Measurements from ENCODE around the gene TRUB2. TPM values are rescaled to one million over a fixed set of nuclear protein-coding genes. Genes with fewer than 3 reads are reported as not detected.
"Not testable (repeated sequence)": the region's sequence is repeated elsewhere in the genome, so short reads cannot be mapped to it uniquely, and the experiment has no call there.

TRUB2 gene
- total and polyA plus RNA-seq, 2 donors: 13.7 to 14.8 TPM

- not testable (repeated sequence) for H3K4me1 ChIP-seq (ENCODE audit: insufficient read depth); DNase-seq (ENCODE audit: extremely low spot score); H3K27ac ChIP-seq (ENCODE audit: low read depth); H3K4me3 ChIP-seq (ENCODE audit: low read depth, low read length); H3K36me3 ChIP-seq (ENCODE audit: insufficient read depth)
- WGBS: 66% methylated on average over 22 of the region's 22 CpGs
These were observed 42.9 kb downstream of the TRUB2 start for GRCh38 chr9:128279088-128280073.

DNA sequence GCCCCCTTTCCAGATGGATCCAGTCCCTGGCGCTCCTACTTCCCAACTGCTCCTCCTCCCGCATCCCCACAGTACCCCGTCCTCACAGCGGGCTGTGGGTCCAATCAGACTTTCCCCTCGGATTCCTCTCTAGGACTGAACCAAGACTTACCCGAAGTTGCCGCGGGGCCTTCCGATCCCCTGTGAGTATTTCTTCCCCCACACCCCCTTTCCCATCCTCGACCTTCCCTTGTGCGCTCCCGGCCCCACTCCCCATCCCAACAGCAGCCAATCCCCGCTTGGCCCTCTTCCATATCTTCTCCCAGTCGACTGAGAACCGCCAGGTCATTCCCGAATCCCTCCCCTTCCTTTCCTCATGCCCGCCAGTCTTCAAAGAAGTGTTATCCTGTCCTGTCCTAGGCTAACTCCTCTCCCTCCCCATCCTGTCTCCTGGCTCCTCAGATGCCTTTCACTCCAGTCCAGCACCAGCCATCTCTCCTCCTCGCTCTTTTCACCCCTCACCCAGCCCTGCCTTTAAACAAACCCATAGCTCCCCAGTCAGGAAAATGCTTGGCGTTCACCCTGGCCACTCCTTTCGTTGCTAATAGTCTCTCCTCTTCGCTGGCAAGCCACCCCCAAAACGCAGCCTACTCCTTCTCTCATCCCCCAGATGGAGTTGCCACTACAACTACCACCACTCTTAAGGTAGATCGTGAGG is 45.5 kb downstream of the TRUB2 start:
- Histone ChIP-seq H3K27ac (ENCODE audit: low read depth) (peak overlapping the region; percentile 76), H3K36me3 (ENCODE audit: insufficient read depth) (no peaks in the 10 kb centered on the region), H3K4me3 (ENCODE audit: low read depth, low read length) (peak overlapping the region; percentile 45), H3K4me1 (ENCODE audit: insufficient read depth) (no peaks in the 10 kb centered on the region)
- 5% methylated on average over 23 of the region's 23 CpGs for WGBS
- DNase-seq (ENCODE audit: extremely low spot score): no peak

GRCh38 chr9:128276008-128276573 is 46.2 kb downstream of the TRUB2 start, which contains the start of gene SWI5:
SWI5 (plus strand) TSS chr9:128276276.
- Histone ChIP-seq H3K4me1 (ENCODE audit: insufficient read depth) (no peaks in the 10 kb centered on the region), H3K36me3 (ENCODE audit: insufficient read depth) (no peaks in the 10 kb centered on the region), H3K27ac (ENCODE audit: low read depth) (peak within 1 kb of the TSS; percentile 85)

GRCh38 chr9:128275198-128276007 is 46.8 kb downstream of the TRUB2 start, which contains the start of gene GOLGA2:
GOLGA2 (minus strand) TSS chr9:128276007; CDS start chr9:128275976, 31 bp downstream.
- WGBS: under 1% methylated on average over 57 of the region's 57 CpGs
- Histone ChIP-seq H3K4me3 (ENCODE audit: low read depth, low read length) (peak within 1 kb of the TSS; percentile 91), H3K36me3 (ENCODE audit: insufficient read depth) (no peaks in the 10 kb centered on the region), H3K4me1 (ENCODE audit: insufficient read depth) (no peaks in the 10 kb centered on the region), H3K27ac (ENCODE audit: low read depth) (peak within 1 kb of the TSS; percentile 85)
- DNase-seq (ENCODE audit: extremely low spot score): no peak

More at GRCh38 chr9:128276008-128276573, 46.2 kb downstream of the TRUB2 start, which contains the start of gene SWI5:
- H3K4me3 ChIP-seq (ENCODE audit: low read depth, low read length): peak within 1 kb of the TSS; percentile 91
- peak; percentile 100 for DNase-seq (ENCODE audit: extremely low spot score)
- under 1% methylated on average over 38 of the region's 38 CpGs for WGBS

DNA sequence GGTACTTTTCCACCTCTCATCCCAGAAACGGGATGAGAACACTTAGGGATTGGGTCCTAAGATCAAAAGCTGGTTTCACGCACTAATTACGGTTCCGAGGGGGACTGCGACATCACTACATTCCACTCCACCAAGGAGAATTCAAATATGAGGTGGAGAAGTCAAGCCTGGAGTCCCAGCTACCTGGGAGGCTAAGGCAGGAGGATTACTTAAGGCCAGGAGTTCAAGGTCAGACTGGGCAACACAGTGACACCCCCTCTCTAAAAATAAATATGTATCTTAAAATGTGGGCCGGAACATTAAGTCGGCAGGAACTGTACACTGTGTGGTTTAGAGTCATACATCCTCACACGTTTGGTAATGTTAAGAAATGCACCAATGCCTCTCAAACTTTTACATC is 48.0 kb downstream of the TRUB2 start:
- WGBS: 70% methylated on average over 8 of the region's 8 CpGs
- H3K27ac ChIP-seq (ENCODE audit: low read depth): no peak overlapping the region
- H3K36me3 ChIP-seq (ENCODE audit: insufficient read depth): no peaks in the 10 kb centered on the region
- DNase-seq (ENCODE audit: extremely low spot score): no peak
- H3K4me3 ChIP-seq (ENCODE audit: low read depth, low read length): no peak overlapping the region
- no peaks in the 10 kb centered on the region for H3K4me1 ChIP-seq (ENCODE audit: insufficient read depth)

- no peak overlapping the region for H3K4me3 ChIP-seq (ENCODE audit: low read depth, low read length)
- no peaks in the 10 kb centered on the region for H3K36me3 ChIP-seq (ENCODE audit: insufficient read depth)
- H3K27ac ChIP-seq (ENCODE audit: low read depth): no peak overlapping the region
- no peak for DNase-seq (ENCODE audit: extremely low spot score)
- 62% methylated on average over 5 of the region's 5 CpGs for WGBS
- no peaks in the 10 kb centered on the region for H3K4me1 ChIP-seq (ENCODE audit: insufficient read depth)
These were observed 50.7 kb downstream of the TRUB2 start for GRCh38 chr9:128271512-128271911.

- Histone ChIP-seq H3K36me3 (ENCODE audit: insufficient read depth) (no peaks in the 10 kb centered on the region), H3K27ac (ENCODE audit: low read depth) (no peak overlapping the region), H3K4me3 (ENCODE audit: low read depth, low read length) (no peak overlapping the region), H3K4me1 (ENCODE audit: insufficient read depth) (no peaks in the 10 kb centered on the region)
- 86% methylated on average over 3 of the region's 3 CpGs for WGBS
- no peak for DNase-seq (ENCODE audit: extremely low spot score)
These were observed 51.1 kb downstream of the TRUB2 start for GRCh38 chr9:128271112-128271511.

DNA sequence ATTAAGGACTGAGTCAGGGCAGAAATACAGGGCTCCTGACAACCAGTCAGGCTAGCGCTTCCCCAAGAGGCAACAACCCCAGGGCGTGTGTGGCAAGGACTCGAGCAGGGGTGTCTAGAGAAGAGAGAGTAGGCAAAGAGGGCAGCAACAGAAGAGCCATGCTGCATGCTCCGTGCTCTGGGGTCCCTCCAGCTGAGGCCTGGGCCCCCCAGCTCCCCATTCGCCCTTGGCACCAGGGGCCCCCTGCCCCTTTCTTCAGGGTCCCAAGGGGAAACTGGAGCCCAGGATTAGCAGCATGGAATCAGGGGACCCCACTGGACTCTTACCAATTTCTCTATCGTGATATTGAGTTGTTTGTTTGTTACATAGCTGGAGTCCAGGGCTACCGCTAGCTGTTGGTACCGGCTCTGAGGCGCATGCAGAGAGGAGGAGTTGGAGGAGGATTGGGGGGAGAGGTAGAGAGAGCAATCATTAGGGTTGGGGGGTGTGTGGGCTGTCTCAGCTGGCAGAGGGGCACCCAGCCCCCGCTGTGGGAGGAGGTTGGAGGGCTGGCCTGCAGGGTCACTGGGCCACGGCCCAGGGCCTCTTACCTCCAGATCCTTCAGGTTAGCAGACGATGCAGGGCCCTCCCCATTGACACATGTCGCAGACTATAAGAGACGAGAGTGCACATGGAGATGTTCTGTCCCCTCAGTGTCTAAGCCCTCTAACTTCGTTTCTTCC is 55.2 kb downstream of the TRUB2 start:
- H3K4me3 ChIP-seq (ENCODE audit: low read depth, low read length): no peak overlapping the region
- H3K36me3 ChIP-seq (ENCODE audit: insufficient read depth): no peaks in the 10 kb centered on the region
- H3K27ac ChIP-seq (ENCODE audit: low read depth): no peak overlapping the region
- DNase-seq (ENCODE audit: extremely low spot score): no peak
- 89% methylated on average over 15 of the region's 15 CpGs for WGBS
- H3K4me1 ChIP-seq (ENCODE audit: insufficient read depth): no peaks in the 10 kb centered on the region

- Histone ChIP-seq H3K36me3 (ENCODE audit: insufficient read depth) (no peaks in the 10 kb centered on the region), H3K4me3 (ENCODE audit: low read depth, low read length) (no peak overlapping the region), H3K4me1 (ENCODE audit: insufficient read depth) (no peaks in the 10 kb centered on the region), H3K27ac (ENCODE audit: low read depth) (no peak overlapping the region)
- 87% methylated on average over 10 of the region's 10 CpGs for WGBS
- DNase-seq (ENCODE audit: extremely low spot score): no peak
These were observed 56.8 kb downstream of the TRUB2 start for GRCh38 chr9:128265348-128265847.

GRCh38 chr9:128262687-128263086 is 59.6 kb downstream of the TRUB2 start:
- Histone ChIP-seq H3K27ac (ENCODE audit: low read depth) (no peak overlapping the region), H3K4me3 (ENCODE audit: low read depth, low read length) (no peak overlapping the region), H3K36me3 (ENCODE audit: insufficient read depth) (no peaks in the 10 kb centered on the region), H3K4me1 (ENCODE audit: insufficient read depth) (no peaks in the 10 kb centered on the region)
- WGBS: 69% methylated on average over 4 of the region's 4 CpGs
- no peak for DNase-seq (ENCODE audit: extremely low spot score)

DNA sequence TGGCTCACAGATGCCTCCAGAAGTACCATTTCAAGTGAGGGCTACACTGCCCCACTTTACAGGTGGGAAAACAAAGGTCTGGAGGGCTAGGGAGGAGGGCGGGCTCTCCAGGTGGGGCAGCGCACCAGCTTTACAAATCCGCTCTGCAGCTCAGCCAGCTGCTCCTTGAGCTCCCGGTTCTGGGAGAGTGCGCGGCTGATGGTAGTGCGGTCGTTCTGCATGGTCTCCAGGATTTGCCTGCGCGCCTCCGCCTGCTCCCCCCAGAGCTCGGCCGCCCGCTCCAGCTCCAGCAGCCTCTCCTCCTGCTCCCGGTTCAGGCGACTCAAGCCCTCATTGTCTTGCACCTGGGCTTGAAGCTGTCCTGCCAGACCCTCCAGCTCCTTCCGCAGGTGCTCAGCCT is 61.9 kb downstream of the TRUB2 start:
- Histone ChIP-seq H3K4me1 (ENCODE audit: insufficient read depth) (no peaks in the 10 kb centered on the region), H3K4me3 (ENCODE audit: low read depth, low read length) (no peak overlapping the region), H3K36me3 (ENCODE audit: insufficient read depth) (peaks cover 5% of the 10 kb centered on the region), H3K27ac (ENCODE audit: low read depth) (no peak overlapping the region)
- DNase-seq (ENCODE audit: extremely low spot score): no peak
- WGBS: 95% methylated on average over 17 of the region's 17 CpGs

DNA sequence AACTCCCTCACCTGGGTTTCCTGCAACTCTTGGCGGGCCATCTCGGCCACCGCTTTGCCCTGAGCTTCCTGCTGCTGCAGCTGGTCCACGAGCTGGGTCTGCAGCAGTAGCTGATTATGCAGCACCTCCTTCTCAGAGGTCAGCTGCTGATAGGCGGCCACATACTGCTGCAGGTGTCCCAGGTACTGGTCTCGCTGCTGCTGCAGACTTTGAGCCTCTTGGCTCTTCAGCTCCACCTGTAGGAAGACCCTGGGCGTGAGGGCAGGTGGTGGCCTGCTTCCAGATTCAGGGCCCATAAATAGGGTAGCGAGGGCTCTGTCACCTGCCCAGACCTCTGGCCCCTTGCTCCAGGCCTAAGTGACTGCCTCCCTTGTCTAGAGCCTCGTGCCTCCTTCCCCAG is 63.1 kb downstream of the TRUB2 start:
- no peaks in the 10 kb centered on the region for H3K4me1 ChIP-seq (ENCODE audit: insufficient read depth)
- H3K36me3 ChIP-seq (ENCODE audit: insufficient read depth): peaks cover 5% of the 10 kb centered on the region
- no peak overlapping the region for H3K4me3 ChIP-seq (ENCODE audit: low read depth, low read length)
- no peak overlapping the region for H3K27ac ChIP-seq (ENCODE audit: low read depth)
- WGBS: 86% methylated on average over 9 of the region's 9 CpGs
- DNase-seq (ENCODE audit: extremely low spot score): no peak

Data from urinary bladder (tissue), 4 donors.